HG03095 (cell line): Measurements from ENCODE around the gene EPHB6.

ENCODE experiments used
- ATAC-seq: cut with Tn5 transposase; IDR thresholded peaks from one replicate; pipeline ENCODE4 v1.9.1; 2021; ENCODE audit warnings: moderate library complexity; ENCODE audit not compliant: unreplicated experiment

The EPHB6 gene, protein sequence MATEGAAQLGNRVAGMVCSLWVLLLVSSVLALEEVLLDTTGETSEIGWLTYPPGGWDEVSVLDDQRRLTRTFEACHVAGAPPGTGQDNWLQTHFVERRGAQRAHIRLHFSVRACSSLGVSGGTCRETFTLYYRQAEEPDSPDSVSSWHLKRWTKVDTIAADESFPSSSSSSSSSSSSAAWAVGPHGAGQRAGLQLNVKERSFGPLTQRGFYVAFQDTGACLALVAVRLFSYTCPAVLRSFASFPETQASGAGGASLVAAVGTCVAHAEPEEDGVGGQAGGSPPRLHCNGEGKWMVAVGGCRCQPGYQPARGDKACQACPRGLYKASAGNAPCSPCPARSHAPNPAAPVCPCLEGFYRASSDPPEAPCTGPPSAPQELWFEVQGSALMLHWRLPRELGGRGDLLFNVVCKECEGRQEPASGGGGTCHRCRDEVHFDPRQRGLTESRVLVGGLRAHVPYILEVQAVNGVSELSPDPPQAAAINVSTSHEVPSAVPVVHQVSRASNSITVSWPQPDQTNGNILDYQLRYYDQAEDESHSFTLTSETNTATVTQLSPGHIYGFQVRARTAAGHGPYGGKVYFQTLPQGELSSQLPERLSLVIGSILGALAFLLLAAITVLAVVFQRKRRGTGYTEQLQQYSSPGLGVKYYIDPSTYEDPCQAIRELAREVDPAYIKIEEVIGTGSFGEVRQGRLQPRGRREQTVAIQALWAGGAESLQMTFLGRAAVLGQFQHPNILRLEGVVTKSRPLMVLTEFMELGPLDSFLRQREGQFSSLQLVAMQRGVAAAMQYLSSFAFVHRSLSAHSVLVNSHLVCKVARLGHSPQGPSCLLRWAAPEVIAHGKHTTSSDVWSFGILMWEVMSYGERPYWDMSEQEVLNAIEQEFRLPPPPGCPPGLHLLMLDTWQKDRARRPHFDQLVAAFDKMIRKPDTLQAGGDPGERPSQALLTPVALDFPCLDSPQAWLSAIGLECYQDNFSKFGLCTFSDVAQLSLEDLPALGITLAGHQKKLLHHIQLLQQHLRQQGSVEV

DNA sequence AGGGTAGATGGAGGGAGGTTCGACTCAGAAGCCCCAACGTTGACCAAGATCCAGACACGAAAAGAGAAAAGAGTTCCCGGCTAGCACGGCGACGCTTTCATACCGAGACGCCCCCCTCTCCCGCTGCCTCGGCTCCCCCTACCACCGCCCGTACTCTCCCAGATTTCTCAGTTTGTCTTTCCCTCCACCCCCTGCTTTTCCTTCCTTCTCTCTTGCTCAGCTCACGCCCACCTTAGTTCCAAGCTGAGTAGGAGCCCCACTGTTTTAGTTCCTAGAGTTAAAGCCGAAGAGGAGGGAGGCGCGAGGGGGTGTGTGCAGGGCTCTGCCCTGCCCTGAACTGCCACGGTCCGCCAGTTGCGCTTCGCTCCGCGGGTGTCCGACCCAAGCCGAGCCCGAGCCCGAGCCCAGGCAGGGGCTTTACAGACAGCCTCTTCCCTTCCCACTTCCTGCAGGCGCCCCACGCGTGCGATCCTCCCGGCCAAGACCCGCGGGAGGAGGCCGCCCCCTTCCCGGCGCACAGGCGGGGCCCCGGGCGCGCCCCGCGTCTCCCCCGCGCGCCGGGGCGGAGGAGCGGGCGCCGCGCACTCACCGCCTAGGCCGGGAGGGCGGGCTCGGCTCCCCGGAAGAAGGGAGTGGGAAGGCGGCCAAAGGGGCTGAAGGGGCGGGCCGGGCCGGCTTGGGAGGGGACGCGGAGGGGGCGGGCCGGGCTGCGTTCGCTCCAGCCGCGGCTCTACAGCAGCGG is at the start of gene EPHB6:
EPHB6 (plus strand) TSS at position 705 of the 742 bp plus-strand sequence. CDS start 8,152 bp downstream, outside the sequence.
- ATAC-seq, result peak; percentile 53

DNA sequence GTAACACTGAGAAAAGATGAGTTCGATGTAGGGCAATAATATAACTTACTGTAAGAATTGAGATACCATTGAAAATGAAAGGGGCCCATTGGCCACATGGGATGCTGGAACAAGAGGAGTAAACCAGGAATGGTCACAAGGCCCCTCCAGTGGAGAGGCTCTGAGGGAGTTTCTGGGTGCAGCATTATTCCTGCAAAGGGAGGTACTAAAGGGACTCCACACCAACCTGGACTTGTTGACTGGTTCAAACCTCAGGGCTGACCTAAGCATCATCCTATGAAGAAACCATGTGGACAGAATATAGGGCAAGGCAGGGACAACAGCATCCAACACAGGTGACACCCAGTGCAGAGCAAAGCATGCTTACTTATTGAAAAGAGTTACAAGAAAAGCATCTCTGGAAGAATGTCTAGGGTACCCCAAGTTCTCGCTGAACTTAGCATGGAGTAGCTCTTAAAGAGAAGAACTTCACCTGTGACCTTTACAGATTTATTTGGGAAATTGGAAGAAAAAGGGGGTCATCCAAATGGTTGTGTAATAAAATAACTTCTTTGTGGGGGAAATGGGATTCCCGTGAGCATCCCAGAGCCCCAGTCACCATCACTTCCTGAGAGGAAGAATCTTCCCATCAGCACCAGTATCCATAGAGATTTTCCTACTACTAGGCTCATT is 49.4 kb upstream of the EPHB6 start:
- no peak for ATAC-seq

DNA sequence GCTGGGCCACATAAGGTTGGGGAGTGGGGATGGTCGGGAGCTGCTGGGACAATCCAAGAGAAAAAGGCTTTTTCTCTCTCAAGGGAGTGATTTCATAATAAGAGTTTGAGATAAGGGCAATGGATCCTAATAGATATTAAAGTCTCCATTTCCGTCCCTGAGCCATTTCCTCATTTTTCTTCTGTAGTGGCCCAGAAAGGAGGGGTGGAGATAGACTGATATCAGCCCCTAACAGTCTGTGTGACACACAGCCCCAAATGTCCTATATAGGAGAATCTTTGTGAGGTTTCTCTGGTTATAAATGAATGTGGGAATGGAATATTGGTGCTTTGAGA is 48.9 kb upstream of the EPHB6 start:
- ATAC-seq, result no peak

DNA sequence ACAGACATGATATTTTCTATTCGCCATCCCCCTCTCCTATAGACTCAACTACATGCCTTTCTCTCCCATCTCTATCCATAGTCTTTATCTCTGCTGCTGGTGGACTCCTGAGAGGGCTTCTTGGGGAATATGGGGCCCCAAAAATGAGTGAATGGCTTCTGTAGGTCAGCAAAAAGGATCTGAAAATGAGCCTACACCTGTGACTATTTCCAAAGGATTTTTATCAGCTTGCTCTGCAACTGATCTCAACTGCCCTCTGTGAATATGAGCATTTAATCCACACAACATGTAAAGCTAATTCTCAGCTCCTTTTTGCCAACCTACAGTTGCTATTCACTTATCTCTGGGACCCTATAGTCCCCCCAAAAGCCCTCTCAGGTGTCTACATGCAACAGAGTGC is 47.9 kb upstream of the EPHB6 start:
- ATAC-seq, result no peak

DNA sequence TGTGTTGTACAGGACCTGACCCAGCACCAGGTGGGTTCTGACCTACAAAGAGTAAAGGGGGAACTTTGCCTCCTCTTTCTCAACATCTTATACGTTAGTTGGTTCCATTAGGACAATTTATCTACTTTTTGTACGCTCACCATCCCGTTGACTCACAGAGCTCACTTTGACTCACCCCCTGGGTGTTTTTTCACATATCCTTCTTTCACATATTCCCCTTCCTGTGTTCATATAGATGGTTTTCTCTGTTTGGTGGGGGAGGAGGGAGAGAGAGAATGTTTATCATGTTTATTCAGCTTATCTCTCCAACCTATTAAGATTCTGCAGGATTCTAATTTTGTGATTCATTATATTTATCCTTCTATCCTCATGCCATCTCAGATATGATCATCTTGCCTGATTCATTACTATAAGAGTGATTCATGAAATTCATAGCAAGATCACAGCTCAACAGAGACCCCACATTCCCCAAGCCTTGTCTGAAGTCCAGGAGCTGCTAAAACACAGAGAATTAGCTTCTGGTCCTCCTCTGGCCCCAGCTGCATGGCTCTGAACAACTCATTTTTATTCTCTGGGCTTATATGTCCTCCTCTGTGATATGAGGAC is 46.9 kb upstream of the EPHB6 start:
- ATAC-seq, result peak; percentile 14

DNA sequence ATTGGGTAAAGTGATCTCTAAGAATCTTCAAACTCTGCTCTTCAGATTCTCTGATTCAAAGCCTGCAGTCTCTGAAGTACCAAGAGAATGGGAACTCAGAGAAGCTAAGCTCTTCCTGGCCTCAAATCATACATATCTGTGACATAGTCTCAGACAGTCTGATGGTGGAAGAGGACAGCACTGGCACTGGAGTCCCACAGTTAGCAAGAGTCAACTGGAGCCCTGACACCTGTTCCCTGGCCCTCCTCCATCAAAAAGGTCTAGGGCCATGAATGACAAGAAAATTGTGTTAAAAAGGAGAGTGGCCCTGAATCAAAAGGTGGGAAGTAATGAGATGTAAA is 46.4 kb upstream of the EPHB6 start:
- ATAC-seq, result peak; percentile 21

DNA sequence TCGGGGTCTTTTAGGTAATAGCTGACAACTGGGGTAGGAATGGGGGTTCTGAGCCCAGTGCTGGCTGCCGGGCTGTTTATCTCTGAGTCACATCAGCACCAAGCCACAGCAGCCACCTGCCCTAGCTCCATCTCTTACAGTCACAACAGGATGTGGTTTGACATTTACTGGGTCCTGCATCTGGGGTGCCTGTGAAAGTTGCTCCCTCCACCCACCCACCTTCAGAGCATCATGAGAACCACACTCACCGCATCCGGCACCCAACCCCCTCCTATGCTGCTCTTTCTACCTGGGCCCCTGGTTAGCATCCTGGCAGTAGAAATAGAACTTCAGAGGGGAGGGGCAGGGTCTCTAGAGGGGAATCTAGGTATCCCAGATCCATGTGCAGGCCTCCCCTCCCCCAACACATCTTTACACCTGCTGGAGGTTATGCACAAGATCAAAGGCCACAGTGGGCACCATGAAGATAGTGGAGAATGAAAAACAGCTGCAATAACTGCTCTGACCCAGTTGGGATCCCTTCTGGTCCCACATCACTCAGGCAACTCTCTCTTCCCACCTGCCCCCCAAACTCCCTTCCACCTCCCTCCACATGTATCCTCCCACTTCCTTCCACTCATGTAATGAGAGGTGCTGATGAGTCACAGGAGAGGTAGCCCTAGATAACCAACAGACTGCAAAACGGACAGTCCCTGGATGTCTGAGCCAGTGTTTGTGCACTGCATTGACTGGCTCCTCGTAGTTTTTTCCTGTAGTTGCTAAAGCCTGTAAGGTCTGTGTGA is 45.9 kb upstream of the EPHB6 start:
- ATAC-seq, result peak; percentile 82

DNA sequence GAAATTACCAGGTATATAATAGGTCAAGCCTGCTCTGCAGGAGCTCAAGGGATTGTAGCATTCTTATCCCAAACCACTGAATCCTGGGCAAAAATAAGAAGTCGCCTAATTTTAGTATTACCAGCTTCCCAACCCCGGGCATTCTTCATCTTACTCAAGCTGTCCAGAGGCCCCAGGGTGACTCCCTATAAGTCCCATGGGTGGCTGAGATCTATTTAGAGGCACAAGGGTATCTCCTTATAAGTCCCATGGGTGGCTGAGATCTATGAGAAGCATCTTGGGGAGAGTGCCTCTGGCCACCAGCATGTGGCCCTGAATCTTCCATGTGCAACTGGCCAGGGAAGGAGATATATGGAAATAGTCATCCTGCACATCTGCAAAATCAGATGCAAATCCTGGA is 45.2 kb upstream of the EPHB6 start:
- ATAC-seq, result no peak

DNA sequence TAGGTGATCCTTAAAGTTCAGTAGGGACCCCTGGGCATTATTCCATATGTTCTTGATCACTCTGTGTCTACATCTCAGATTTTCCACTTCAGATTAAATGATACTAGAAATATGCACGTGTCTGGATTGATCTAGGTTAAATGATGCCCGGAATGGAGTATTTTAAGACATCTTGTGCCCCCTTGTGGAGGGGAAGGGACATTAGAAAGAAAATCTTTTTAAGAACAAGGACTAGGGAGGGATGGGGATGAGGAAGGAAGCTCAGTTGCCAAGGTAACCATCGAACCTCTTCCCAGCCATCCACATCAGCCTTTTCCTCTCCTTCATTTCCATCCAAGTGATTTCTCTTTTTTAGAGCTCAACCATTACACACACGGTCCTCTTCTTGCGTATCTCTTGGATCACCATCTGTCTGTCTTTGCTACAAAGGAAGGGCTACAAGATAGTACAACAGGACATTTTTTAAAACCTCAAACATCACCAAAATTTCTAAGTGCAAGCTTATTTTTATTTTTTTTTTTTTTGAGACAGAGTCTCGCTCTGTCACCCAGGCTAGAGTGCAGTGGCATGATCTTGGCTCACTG is 43.6 kb upstream of the EPHB6 start:
- ATAC-seq, result no peak

DNA sequence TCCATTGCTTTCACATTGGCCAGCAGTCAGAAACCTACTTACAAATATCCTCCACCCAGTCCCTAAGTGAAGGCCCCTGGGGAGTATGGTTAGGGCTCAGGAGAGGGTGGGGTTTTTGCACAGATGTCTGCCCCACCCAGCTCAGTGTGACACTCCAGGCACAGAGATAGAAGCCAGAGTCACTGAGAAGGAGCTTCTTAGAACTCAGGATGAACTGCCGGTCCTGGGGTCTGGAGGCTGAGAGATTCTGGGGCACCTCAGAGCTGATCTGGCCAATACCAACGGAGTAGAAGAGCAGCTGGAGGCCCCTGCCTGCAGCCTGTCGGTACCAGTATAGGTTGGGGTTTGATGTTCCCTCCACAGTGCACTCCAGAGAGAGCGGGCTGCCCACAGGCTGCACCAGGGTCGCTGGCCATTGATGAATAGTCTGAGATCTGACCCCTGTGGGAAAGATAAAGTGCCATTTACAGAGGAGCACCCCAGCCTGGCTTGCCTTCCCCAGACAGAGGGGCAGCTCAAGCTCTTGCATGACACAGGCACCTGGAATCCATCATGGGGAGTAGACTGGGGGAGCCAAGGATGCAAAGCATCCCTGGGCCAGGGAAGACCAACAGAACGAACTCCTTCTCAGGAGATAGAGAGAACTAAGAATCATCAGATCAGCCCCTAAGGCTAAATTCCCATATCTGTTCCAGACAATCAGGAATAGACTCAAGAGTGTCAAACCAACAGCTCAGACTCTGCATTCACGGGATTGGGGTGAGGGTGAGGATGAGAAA is 42.2 kb upstream of the EPHB6 start:
- ATAC-seq, result no peak

DNA sequence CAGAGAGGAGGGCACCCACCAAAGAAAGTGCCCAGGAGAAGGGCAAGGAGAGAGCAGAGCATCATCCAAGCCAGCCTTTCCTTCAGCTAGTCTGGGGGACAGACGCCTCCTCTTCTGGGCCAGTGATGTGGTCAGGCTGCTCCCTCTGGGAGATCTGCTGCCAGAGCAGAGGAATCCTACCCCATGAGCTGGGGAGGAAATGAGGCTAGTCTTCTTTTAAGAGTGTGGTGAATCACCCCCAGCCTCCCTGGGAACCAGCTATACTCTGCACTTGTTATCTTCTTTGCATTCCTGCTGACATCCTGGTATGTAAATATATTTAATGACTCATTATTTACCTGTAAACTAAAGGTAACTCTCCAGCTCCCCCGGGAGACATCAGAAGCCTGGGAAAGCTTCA is 41.6 kb upstream of the EPHB6 start:
- ATAC-seq, result no peak

DNA sequence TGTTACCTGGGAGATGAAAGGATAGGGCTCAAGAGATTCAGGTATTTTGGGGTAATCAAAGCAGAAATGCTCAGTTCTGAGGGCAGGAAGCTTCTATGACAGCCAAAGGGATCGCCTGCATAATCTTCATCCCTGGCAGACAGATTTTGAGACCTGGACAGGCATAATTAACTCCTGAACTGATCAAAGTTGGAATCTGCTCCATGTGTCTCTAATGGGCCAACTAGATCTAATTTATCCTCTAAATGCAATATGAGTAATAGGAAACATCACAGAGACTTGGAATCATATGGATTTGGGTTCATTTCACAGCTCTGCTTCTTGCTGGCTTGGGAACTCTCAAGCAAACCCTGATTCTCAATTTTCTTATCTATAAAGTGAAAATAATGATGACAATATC is 41.2 kb upstream of the EPHB6 start:
- ATAC-seq, result no peak

DNA sequence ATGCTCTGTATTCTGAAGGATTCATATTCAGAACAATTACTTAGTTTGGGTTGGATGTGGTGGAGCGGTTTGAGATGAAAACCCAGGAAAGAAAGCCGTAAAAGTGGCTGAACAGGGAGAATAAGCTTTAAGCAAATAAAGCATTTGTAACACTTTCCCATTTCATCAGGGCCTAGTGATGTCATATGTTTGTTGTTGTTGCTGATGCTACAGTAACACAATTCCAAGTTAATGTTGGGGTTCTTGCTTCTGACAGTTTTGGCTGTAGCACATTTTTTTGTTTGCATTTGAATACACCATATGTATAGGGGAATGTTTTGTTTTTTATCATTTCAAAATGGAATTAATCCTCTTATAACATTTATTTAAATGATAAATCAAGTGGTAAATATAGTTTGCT is 40.4 kb upstream of the EPHB6 start:
- ATAC-seq, result no peak

DNA sequence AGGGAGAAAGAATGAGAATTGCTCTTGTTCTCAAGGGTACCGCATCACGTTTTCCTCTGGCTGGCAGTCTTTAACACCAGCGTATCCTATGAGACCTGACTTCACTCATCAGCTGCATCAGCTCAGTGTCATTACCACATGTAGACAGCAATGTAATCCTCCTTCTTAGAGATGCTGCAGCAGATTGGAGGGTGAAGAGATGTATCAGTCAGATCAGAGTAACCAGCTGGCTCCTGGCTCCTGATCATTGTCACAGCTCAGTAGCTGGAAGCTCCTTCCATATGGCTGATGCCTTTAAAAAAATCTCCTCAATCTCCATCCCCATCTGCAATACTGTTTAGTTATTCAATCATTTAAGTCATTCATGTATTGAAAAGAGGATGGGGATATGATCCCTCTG is 39.7 kb upstream of the EPHB6 start:
- no peak for ATAC-seq

DNA sequence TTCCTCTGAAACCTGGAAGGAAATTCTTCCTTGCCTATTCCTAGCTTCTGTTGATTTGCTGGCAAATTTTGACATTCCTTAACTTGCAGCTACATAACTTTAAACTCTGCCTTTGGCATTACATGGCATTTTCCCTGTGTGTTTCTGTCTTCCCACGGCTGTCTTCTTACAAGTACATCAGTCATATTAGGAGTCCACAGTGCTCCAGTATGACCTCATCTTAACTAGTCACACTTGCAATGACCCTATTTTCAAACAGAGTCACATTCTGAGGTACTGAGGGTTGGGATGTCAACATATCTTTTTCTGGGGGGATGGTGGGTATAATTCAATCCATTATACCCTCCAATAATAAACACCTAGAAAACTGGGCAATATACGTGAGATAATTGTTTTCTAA is 37.4 kb upstream of the EPHB6 start:
- no peak for ATAC-seq

DNA sequence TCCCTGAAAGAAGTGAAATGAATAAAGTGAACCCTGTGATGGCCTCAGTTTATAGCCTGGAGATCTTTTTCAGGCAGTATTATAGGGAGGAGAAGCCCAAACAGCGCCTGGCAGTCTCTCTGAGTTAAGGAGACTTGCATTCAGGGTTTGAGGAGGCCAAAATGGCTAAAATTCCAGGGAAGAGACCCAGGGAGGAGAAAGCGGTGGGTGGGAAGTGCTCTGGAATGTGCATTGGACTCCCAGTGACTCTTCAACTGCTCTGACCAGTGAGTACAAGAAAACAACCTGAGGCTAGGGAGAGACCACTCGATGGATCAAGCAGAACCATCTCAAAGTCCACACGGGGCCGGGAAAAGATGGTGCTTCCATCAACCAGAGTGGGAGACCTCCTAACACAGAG is 35.3 kb upstream of the EPHB6 start:
- no peak for ATAC-seq

DNA sequence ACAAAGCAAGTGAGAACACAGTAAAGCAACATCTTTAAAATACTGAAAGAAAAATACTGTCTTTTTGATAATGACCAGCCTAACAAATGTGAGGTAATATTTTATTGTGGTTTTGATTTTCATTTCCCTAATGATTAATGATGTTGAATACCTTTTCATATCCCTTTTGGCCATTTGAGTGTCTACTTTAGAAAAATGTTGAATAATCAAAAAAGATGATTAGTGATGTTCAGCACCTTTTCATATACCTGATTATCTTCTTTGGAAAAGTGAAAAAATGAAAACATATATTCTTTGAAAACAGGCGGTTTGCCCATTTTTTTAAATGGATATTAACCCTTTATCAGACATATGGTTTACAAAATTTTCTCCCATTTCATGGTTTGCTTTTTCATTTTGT is 32.2 kb upstream of the EPHB6 start:
- no peak for ATAC-seq

DNA sequence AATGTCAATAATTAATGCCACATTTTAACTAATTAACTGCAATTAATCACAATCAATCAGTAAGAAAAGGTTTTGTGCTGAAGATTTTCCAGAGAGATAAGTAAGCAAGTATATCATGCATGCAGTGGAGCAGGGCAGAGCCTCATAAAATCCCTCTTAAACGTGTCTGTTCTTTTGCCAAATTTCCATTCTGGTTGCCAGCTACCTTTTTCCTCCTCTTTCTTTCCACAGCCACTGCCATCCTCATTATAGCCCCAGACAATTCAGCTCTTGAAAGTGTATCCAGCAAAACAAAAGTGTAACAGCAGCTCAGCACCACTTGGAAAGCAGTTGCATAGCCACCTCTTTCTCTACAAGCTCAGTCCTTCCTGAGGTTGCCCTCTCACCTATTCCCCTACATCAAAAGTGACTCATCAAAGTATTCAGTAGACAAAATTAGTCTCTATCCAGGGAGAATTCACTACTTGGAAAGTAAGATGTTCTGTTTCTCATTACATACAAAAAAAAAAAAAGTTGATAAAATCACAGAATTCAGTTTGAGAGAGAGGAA is 26.9 kb upstream of the EPHB6 start:
- no peak for ATAC-seq
